IPS-NIHi7 (cell line): ENCODE data around the gene SLC38A2.
"Not testable (repeated sequence)": the region's sequence is repeated elsewhere in the genome, so short reads cannot be mapped to it uniquely, and the experiment has no call there.

Experiments
- DNase-seq: peaks from one replicate; pipeline ENCODE4 v3.0.0; 2012; ENCODE audit warnings: mixed read lengths; ENCODE audit errors: extremely low spot score

The SLC38A2 gene

DNA sequence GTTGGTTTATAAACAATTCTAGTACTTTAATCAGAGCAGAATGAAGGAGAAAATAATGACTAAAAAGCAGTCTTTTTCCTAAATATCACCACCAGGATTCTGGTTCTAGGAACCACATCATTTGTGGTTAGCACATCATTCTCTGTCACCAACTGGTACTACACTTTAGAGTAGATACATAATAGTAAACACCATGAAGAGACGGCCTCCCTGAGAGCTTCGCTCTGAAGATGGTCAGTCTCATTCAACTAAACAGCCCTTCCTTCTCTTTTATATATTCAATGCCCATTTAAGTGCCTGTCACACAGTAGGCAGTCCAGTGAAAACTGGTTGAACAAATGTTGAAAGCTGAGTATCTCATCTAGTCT lies 10.9 kb downstream of the SLC38A2 start:
- no peak for DNase-seq

DNA sequence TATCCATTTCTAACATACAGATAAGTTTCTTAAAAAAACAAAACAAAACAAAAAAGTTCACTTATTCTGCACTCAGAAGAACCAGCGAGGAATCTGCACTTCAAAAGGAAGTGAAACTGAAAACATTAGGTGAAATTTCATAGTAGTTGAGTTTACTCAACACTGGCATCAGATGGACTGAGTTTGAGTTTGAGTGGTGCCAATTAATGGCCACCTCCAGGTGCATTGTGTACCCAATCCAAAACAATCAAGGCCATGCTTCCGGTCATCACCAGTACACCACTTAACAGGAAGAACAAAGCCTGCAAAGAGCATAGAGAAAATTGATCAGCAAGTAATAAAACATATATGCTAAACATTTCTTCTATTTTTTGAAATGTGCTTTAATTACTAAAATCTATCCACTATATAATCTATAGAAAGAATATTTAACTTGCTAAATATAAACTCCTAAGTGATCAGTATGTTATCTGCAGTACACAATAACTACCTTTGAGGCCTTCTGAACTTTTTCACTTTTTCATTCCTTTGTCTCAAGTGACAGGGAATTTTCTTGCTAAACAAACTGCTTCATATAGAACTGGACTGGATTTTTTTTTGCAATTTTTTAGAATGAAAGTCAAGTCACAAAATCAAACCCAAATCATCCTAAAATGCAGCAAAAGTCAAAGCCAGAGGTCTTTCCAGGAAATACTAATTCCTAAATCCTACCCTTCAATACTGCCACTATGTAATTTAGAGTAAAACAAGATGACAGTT lies 11.5 kb downstream of the SLC38A2 start:
- no peak for DNase-seq

DNA sequence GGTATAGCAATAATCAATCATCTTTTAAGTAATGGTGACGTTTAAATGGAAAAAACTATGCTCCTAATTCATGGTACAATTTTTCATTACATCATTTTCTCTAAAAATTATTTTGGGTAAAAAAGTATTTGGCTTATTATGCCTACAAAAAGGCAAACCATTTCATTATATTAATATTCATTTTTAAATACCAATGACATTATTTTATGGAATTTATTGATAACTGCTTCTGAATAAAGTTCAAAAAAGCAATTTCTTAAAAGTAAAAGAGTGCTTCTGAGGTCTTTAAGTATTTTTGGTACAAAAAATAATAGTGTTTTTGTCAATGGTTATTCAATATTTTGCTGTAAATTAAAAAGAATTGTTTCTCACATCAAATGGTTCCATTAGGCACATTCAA lies 12.2 kb downstream of the SLC38A2 start:
- no peak for DNase-seq

DNA sequence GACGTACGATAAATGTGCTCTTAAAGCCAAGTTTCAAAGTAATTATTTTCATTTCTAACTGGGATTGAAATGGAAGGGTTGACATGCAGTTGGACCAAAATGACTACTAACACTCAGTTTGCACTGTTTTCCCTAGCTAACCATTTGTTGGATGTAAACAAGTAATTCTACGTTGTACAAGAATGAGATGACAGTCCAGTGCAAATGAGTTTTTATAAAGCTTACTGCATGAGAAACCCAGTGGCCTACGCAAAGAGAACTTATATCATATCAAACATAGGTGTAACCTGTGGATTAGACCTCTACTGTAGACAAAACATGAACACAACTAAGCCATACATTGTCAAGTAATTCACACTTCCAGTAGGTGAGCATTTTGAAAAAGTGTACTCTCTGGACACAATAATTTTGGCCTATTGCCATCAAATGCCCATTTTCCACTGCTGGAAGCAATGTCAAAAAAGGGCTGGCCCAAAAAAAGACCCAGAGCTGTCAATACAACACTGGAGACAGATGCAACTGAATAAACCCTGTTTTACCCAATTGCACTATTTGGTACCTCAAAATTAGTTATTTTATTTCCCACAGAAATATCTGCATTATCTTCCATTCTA lies 12.8 kb downstream of the SLC38A2 start:
- no peak for DNase-seq

DNA sequence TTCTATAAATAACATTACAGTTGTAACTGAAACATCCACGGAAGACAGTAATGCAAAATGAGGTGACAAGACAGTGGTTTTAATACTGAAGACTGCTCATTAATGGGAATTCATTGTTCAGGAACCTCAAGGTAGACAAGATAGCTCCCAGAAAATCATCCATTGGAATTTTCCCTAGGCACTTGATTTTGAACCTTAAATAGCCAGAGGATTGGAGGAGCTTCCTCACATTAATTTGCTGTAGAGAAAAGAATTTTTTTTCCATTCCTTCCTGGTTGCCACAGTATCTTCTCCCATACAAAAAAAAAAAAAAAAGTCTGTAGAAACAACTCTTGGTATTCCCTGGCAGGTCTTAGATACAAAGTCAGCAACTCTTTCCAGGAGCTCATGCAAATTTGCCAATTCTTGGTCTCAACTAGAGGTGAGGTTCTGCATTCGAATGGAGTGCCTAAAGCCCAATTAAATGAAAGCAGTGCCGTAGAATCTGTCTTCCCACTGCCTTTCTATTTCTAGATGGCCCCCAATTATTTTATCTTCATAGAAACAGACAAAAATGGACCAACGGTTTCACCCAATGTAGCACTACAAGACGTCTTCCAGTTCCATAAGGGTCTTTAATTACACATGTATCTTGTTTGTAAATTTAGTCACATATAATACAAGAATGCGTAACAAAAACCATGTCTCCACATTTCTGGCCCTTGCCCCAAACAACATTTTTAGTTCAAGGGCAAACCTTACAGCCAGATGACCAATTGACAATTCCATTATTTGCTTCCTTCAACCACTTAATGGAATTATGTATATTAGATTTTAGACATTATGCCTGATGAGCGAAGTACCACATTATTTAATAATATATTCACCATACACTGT lies 13.5 kb downstream of the SLC38A2 start:
- DNase-seq, result no peak

DNA sequence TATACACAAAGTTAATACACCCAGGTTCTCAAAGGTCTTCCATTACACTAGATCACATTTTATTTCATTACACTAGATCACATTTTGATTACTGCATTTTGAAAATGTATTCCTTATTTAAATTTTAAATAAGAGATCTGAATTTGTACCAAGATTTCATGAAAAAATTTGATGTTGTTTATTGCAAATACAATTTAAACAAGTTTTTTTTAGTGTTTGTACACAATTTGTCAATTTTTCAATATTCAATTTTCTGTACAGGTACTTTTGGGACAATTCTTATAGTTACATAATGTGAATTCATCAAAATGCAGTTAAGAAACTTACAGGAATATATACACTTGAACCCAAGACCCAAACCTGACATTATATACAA lies 14.3 kb downstream of the SLC38A2 start:
- DNase-seq, result no peak

DNA sequence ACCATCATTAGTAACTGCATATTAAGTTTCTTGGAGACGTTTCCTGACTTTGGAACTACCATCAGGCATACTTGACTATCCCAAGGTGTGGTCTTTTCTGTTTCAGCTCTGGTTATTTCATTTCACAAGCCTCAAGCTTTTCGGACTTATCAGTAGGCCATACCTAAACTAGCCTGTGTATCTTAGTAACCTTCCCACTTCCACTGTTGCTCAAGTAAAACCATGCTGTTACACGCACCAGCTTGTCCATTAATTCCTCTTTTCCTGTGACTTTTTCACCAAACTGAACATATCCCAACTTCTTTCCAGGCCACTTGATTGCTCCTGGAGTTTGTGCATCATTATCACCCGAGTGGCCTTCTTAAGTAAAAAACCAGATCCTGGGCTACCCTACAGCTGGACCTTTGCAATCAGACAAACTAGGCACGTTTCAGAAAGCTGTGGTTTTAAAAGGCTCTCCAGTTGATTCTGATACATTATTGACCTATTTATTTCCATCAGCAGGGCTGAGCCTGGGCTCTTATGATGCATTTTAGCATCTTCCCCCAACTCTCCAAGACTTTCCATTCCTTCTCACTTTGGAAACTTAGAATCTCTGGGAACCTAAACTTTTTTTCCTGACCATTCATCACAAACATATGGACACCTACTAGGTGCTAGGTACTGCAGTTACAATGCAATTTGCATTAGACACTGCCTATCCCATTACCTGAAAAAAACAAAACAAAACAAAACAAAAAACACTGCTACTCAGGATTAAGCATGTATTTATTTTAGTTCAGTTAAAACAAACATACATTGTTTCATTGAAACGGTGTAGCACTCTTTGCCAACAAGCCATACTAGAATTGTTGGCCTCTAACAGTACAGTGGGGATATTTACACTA lies 14.9 kb downstream of the SLC38A2 start:
- no peak for DNase-seq

DNA sequence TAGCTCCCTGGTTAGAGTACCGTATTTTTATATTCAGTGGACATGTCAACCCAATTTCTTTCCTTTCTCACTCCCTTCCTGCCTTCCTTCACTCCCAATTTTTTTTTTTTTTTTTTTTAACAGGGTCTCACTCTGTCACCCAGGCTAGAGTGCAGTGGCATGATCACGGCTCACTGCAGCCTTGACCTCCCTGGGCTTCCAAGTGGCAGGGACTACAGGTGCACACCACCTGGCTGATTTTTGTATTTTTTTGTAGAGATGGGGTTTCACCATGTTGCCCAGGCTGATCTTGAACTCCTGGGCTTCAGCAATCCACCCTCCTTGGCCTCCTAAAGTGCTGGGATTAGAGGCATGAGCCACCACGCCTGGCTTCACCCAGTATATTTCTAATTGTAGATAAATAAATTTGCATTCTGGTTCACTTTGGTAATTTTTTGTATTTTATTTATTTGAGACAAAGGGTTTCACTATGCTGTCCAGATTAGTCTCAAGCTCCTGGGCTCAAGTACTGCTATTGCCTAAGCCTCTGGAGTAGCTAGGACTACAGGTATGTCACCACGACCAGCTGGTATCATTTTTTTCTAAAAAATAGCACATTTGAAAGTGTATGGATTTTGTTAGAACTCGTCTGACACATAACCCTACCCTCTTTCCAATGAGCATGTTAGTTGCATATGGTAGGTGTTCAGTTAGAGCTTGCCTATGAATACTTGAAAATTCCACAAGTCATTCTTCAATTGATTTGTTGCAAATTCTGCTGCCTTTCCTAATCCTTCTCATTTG lies 15.7 kb downstream of the SLC38A2 start:
- DNase-seq, result no peak

DNA sequence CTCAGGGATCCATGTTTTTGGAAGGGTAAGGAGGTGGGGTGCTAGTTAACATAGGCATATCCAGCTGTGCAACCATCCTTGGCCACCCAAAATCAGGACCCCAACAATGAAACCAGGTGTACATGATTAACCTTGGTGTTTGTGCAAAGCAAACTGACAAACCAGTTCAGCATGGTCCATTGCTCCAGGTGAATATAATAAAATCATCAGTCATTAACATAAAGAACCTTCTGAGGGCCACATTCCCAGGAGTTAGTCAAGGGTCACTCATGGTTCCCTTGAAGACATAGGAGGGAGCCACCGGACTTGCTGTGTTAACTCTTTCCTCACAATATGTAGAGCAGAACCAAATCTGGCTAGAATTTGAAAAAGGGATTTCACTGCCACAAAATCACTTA lies 17.8 kb downstream of the SLC38A2 start:
- DNase-seq, result no peak

DNA sequence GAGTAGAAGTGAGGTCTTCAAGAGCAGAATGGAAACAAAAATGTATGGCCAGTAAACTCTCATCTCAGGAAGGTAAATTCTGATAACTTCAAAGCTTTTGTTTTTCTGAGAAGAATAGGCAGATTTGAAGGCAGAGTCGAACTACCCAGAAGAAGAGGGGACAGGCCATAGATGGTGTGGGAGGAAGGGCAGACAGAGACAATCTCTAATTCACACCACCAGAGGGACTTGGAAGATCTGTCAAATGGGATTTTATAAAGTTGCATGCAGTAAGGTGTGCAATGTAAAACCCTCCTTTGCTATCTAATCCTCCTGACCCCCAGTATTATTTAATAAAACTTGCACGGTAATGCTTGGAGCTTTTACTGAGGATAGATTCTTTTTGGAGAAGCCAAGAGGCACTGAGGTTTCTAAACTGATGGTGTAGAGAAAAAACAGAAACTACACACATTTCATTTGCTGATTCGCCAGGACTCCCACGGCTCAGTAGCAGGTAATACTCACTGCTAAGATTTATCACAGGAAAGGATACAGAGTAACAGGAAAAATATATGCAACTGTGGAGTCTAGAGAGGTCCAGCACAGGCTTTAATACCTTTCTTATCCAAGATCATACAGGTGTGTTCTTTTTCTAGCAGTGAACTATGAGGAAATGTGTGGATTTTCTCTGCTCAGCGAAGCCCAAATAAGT lies 18.3 kb downstream of the SLC38A2 start:
- DNase-seq, result no peak

DNA sequence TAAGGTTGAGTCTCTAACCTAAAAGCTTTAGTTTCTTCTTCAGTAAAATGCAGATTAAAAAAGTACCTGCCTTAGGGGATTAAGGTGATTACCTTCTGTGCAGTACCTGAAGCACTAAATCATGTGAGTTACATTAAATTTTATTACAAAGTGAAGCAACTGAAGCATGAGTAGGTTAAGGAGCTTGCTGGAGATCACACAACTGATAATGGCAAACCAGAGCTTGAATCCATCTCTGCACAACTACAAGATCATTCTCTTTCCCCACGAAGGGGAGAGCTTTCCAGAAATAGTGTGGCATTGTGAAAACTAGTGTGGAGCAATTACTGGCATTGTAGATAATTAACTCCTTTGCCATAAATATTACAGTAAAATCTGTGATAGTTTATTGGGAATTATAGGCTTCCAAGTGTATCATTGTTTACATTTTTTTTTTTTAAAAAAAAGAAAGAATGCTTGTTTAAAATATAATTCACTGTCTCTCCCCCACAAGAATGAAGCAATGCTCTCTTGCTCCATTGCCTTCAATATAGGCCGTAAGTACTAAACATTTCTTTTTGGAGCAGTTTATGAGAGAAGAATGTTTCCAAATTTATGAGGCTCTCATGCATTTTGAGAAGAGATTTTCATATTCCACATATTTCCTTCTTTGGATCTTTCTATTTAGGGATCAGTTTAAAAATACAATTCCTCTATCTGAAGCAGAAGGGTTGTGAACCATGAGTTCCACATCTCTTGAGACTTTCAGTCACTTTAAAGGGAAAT lies 20.5 kb downstream of the SLC38A2 start:
- DNase-seq, result no peak

DNA sequence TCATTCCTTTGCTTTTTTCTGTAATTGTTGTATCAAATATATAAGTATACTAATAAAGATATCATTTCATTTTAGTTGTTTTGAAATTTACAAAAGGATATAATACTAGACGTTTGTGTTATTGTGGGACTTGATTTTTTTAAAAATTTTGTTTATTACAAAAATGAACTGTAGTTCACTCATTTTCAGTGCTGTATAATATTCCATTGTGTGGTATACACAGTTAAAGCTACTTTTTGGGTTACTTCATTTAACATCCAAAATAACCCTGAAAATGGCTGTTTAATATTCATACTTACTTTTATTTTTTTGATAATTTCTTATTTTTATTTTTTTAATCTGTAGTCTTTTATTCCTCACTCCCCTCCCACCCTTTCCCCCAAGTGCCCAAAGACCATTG lies 21.4 kb downstream of the SLC38A2 start:
- no peak for DNase-seq

DNA sequence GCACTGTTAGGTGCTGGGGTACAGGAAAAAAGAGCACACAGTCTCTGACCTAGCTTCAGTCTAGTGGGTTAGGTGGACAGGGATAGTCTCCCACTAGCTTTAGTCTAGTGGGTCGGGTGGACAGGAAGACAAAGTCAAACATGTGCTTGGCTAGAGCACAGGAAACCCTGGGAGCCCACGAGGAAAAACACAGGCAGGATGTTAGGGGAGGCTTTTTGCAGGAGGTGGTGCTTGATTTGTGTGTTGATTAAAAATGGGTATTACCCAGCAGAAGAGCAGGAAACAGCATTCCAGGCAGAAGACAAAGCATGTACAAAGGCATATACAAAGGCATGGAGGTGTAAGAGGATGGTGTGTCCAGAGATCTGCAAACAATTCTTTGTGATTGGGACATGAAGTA lies 23.3 kb downstream of the SLC38A2 start:
- DNase-seq, result no peak

DNA sequence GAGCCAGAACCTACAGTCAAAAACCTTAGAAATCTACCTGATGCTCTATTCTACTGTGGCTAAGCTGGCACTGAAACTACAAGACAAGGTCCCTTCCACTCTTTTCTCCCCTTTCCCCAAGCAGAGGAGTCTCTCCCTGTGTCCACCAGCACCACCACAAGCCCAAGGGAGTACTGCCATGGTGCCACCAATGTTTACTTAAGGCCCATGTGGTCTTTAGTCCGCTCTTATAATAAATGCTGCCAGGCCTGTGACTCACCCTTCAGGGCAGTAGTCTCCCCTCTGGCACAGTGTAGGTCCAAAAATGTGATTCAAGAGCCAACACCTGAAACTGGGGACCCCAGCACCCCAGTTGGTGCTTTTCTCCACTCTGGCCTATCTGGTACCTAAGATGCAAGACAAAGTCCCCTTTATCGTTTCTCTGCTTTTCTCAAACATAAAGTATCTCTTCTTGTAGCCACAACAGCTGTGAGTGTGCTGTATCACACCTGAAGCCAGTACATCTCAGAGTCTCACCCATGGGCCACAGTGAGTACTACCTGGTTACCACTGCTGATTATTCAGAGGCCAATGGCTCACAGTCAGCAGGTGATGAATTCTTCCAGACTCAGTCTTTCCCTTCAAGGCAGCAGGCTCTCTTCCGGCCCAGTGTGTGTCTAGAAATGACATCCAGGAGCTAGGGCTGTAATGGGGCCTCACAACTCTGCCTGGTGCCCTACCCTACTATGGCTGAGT lies 29.3 kb downstream of the SLC38A2 start:
- no peak for DNase-seq

DNA sequence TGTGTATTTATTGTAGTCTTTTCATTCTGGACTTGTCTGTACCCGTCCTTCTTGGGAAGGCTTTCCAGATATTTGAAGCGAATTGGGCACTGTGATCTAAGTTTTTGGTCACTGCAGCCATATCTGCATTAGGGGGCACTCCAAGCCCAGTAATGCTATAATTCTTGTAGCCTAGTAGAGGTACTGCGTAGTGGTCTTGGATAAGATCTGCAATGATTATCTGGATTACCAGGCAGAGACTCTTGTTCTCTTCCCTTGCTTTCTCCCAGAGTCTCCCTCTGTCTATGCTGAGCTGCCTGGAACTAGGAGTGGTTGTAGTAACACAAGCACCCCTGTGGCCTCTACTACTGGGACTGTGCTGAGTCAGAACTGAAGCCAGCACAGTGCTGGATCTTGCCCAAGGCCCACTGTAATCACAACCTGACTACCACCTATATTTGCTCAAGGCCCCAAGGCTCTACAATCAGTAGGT lies 30.0 kb downstream of the SLC38A2 start:
- peak; percentile 28 for DNase-seq

DNA sequence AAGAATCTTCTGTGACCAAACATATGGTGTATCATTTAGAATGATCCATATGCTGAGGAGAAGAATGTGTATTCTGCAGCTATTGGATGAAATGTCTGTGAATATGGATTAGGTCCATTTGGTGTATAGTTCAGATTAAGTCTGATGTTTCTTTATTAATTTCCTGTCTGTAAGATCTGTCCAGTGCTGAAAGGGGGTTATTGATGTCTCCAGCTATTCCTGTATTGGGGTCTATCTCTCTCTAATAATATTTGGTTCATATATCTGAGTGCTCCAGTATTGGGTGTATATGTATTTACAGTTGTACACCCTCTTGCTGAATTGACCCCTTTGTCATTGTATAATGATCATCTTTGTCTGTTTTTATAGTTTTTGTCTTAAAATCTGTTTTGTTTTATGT lies 33.5 kb downstream of the SLC38A2 start:
- no peak for DNase-seq

DNA sequence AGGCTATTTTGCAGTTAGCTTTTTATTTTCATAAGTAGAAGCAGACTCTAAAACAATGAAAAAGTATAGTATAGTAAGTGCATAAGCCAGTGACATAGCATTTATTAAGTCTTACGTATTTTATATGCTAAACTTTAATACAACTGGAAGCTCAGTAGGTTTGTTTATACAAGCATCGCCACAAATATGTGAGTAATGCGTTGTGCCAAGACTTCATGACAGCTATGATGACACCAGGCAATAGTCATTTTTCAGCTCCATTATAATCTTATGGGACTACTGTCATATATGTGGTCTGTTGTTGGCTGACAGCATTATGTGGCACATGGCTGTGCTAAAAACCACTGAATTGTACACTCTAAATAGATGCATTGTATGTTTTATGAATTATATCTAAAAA lies 40.3 kb downstream of the SLC38A2 start:
- no peak for DNase-seq

DNA sequence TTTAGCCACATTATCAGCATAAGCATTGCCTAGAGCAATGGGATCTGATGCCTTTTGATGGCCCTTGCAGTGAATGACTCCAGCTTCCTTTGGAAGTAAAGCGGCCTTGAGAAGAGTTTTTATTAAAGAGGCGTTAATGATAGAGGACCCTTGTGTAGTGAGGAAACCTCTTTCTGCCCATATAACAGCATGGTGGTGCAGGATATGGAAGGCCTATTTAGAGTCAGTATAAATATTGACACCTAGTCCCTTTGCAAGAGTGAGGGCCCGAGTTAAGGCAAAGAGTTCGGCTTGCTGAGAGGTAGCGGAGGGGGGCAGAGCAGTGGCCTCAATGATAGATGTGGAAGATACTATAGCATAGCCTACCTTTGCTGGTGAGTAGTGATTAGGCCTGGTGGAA lies 47.5 kb downstream of the SLC38A2 start:
- DNase-seq, result not testable (repeated sequence)

DNA sequence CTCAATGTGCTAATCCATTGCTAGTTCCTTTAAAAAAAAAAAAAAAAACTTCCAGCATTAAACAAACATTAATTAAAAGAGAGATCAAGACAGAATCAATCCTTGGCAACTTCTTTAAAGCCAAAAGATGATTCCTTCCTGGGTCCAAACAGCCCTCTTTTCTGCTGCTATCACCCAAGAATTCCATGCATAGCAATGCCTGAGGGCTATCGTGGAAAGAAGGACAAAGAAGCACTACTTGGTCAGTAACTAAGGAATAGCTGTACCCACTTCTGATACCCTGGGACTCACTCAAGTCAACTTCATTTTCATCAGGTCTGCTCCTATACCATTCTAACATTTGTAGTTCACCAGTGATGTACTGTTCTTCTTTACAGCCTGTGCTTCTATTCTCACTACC lies 51.8 kb downstream of the SLC38A2 start:
- DNase-seq, result no peak
